ENCODE results near the gene C3orf38.
"Not testable (repeated sequence)": the region's sequence is repeated elsewhere in the genome, so short reads cannot be mapped to it uniquely, and the experiment has no call there.

The C3orf38 gene

DNA sequence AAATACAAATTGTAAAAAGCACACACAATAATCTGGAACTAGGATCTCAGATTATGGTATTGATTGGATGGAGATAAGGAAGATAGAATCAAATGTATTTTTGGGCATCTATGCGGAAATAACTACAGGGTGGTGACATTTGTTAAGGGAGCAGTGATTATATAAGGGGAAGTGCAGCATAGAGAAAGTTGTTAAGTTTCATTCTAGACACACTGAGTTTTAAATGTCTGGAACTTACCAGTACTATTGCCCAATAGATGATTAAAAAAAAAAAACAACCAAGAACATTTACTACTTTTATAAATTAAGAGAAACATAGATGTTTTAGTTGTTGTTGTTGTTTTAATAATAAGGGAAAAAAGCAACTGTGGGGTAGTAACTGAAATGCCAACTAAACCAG is 32.1 kb upstream of the C3orf38 start:
- H3K4me3 ChIP-seq (ENCODE audit: low read depth, low read length) = no peak overlapping the region
- TF ChIP-seq, protein P1, sequence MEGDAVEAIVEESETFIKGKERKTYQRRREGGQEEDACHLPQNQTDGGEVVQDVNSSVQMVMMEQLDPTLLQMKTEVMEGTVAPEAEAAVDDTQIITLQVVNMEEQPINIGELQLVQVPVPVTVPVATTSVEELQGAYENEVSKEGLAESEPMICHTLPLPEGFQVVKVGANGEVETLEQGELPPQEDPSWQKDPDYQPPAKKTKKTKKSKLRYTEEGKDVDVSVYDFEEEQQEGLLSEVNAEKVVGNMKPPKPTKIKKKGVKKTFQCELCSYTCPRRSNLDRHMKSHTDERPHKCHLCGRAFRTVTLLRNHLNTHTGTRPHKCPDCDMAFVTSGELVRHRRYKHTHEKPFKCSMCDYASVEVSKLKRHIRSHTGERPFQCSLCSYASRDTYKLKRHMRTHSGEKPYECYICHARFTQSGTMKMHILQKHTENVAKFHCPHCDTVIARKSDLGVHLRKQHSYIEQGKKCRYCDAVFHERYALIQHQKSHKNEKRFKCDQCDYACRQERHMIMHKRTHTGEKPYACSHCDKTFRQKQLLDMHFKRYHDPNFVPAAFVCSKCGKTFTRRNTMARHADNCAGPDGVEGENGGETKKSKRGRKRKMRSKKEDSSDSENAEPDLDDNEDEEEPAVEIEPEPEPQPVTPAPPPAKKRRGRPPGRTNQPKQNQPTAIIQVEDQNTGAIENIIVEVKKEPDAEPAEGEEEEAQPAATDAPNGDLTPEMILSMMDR (IDR thresholded peaks at IDR 0.05; ENCODE audit: low read depth, low read length) = no peak
- in situ Hi-C loops (cut with HindIII; ENCODE audit: low sequenced_read_pairs) = no loop called here
- DNase-seq (ENCODE audit: low read depth, low spot score) = no peak

DNA sequence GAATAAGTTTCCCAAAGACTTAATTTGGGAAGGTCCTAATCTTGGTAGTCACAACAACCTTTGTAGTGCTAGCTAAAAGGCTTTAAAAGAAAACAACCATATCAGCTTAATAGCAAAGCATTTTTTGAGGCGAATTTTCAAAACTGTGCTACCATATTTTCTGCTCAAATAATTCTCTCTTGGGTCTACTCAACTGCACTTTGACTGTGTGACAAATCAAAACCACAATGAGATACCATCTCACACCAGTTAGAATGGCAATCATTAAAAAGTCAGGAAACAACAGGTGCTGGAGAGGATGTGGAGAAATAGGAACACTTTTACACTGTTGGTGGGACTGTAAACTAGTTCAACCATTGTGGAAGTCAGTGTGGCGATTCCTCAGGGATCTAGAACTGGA is 31.2 kb upstream of the C3orf38 start:
- DNase-seq (ENCODE audit: low read depth, low spot score); H3K4me3 ChIP-seq (ENCODE audit: low read depth, low read length); in situ Hi-C loops (cut with HindIII; ENCODE audit: low sequenced_read_pairs): not testable (repeated sequence)

DNA sequence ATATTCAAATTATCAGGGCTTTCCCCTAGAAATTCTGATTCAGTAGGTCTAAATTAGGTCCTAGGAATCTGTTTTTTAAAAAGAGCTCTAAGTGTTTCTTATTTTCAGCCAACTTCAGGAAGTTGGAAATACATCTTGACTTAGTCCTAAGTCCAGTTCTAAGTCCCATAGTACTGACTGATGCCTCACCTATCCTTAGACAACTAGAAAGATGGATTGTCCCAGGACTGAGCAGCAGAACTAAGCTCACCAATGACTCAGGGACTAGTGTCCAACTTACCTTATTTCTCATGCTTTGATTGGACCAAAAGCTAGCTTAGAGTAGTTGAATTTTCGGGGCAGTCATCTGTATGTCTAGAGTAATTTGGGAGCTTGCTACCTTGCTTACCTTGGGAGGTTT is 26.2 kb upstream of the C3orf38 start:
- TF ChIP-seq, protein P1 (IDR thresholded peaks at IDR 0.05; ENCODE audit: low read depth, low read length) = no peak
- in situ Hi-C loops (cut with HindIII; ENCODE audit: low sequenced_read_pairs) = no loop called here
- no peak for DNase-seq (ENCODE audit: low read depth, low spot score)
- no peak overlapping the region for H3K4me3 ChIP-seq (ENCODE audit: low read depth, low read length)

DNA sequence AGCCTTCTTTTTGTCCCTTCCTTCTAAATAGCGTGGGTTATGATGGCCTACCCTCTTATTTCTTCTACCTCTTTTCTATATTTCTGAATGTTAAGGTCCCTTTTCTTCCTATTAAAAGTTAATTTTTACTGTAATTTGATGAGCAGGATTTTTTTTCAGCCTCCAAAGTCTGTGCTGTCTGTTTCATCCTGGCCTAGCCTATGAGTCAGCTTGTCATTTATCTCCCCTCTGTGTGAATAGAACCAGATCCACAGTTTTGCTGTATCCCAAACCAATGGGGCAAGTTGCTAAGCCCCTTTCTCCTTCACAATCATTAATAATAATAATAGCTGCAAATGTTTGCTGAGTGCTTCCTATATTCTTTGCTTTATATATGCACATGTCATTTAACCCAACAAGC is 18.1 kb upstream of the C3orf38 start:
- DNase-seq (ENCODE audit: low read depth, low spot score) = no peak
- in situ Hi-C loops (cut with HindIII; ENCODE audit: low sequenced_read_pairs) = no loop called here
- no peak overlapping the region for H3K4me3 ChIP-seq (ENCODE audit: low read depth, low read length)
- TF ChIP-seq, protein P1 (IDR thresholded peaks at IDR 0.05; ENCODE audit: low read depth, low read length) = no peak

DNA sequence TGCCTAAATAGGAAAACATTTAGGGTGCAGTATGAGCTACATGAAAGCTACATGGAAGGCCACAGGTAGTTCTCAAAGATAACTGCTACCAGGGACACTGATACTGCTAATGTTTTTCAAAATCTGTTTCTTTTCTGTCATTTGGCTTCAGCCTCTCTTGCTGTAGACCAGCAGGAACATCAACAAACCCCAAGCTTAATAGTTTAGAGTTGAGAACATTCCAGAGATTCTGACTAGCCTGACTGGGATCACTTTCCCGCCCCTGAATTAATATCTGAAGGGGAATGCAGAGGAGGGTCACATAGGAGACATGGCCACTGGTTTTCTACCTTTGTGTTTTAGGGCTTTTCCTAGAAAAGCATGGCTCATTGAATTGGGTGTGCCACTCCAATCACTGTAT is 16.9 kb upstream of the C3orf38 start:
- DNase-seq (ENCODE audit: low read depth, low spot score) = no peak
- in situ Hi-C loops (cut with HindIII; ENCODE audit: low sequenced_read_pairs) = no loop called here
- TF ChIP-seq, protein P1 (IDR thresholded peaks at IDR 0.05; ENCODE audit: low read depth, low read length) = no peak
- no peak overlapping the region for H3K4me3 ChIP-seq (ENCODE audit: low read depth, low read length)

DNA sequence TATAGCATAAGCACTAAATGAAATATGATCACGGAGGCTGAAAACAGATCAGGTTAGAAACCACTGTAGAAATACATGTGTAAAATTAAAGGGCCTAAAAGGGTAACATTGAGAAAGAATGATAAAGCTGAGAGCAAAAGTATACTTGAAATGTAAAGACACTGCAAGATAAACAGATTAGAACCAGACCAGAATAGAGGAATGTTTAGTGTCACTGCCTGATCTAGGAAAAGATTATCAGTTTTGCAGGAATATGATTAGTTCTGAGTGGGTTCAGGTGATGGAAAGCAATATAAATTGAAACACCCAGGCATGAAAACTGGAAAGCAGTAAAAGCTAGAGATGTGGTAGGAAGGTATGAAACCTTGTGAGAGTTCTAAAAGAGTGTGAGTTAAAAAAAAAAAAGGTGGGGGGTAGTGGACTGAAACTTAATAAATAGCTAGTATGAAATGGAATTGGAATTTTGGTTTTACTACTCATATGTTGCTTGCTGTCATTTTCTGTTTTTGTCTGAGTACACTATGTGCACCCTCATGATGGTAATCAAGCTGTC is 16.0 kb upstream of the C3orf38 start:
- TF ChIP-seq, protein P1 (IDR thresholded peaks at IDR 0.05; ENCODE audit: low read depth, low read length) = no peak

DNA sequence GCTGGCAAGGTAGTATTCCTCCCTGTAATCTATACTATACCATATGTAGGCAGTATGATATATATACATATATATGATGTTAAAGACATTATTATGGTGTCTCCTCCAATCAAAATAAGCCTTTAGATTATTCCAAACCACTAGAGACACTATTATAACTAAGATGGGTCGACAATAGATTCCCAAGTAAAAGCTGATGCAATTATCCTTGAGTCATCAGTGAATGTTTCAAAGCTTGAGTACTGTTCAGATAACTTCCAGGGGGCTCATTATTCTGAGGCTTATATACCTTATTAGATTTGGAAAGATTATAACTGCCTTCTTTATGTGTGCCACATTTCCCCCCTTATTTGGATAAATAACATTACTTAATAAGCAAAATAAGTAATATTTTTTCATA is 11.9 kb upstream of the C3orf38 start:
- H3K4me3 ChIP-seq (ENCODE audit: low read depth, low read length) = no peak overlapping the region
- TF ChIP-seq, protein P1 (IDR thresholded peaks at IDR 0.05; ENCODE audit: low read depth, low read length) = no peak
- peak; percentile 28 for DNase-seq (ENCODE audit: low read depth, low spot score)
- in situ Hi-C loops (cut with HindIII; ENCODE audit: low sequenced_read_pairs) = no loop called here

More for the DNA sequence above, 16.0 kb upstream of the C3orf38 start:
- DNase-seq (ENCODE audit: low read depth, low spot score) = no peak
- no peak overlapping the region for H3K4me3 ChIP-seq (ENCODE audit: low read depth, low read length)
- in situ Hi-C loops (cut with HindIII; ENCODE audit: low sequenced_read_pairs) = no loop called here
